HG03469 (cell line): ENCODE results near the gene SPACDR.
"Not testable (repeated sequence)": the region's sequence is repeated elsewhere in the genome, so short reads cannot be mapped to it uniquely, and the experiment has no call there.

Source experiments
- ATAC-seq: cut with Tn5 transposase; IDR thresholded peaks from one replicate; pipeline ENCODE4 v1.9.1; 2021; ENCODE audit warnings: mild to moderate bottlenecking, moderate library complexity, moderate number of reproducible peaks; ENCODE audit not compliant: unreplicated experiment

Gene SPACDR

GRCh38 chr7:100466653-100467605, 2.9 kb upstream of the SPACDR start:
- ATAC-seq: no peak

DNA sequence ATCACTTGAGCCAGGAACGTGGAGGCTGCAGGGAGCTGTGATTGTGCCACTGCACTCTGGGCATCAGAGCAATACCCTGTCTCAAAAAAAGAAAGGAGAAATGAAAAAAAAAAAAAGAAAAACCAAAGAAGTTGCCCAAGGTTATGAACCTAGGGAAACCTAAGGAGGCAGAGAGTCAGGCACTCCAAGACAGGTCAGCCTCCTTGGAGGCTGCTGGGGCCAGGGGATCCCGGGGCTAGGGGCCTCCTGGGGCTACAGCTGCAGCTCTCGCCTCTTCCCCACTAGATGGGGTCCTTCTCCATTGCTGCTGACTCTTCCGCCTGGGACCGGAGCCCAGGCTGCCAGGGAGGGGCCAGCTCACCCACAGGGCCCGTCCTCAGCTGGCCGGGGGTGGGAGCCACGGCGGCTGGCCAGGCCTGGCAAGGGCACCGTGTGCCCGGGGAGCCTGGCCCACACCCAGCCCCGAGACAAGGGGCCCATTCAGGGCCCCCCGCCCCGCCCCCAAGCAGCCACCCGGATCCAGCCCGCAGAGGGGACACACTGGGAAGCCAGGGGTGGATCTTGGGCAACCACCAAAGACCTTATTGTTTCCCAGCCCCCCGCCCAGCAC, 1.7 kb upstream of the SPACDR start:
- no peak for ATAC-seq

- no peak for ATAC-seq
Measured at GRCh38 chr7:100465299-100465698, 1.2 kb upstream of the SPACDR start.

GRCh38 chr7:100464791-100465190, 731 bp upstream of the SPACDR start:
- no peak for ATAC-seq

DNA sequence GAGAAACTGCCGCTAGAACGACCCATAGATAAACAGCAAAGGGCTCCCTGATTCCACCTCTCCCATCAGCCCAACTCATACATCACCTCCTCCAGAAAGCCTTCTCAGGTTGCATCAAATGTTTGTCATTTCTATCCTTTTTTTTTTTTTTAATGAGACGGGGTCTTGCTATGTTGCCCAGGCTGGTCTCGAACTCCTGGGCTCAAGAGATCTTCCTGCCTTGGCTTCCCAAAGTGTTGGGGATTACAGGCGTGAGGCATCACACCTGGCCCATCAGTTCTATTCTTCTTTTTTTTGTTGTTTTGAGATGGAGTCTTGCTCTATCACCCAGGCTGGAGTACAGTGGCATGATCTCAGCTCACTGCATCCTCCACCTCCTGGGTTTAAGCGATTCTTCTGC, 7.0 kb downstream of the SPACDR start:
- ATAC-seq: no peak

GRCh38 chr7:100456562-100456961, 7.5 kb downstream of the SPACDR start:
- no peak for ATAC-seq

DNA sequence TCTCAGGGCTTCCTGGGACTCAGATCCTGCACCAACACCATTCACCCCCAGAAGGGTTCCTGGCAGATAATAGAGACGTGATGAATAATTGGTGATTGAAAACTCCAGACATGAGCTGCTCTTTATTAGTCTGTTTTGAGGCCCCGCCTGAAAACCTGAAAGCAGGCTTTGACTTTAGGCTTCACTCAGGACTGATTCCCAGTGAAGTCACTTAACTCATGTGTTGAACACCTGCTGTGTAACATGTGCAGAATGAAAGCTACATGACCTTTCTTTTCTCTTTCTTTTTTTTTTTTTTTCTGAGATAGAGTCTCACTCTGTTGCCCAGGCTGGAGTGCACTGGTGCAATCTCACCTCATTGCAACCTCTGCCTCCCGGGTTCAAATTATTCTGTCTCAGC, 8.9 kb downstream of the SPACDR start:
- ATAC-seq: no peak

DNA sequence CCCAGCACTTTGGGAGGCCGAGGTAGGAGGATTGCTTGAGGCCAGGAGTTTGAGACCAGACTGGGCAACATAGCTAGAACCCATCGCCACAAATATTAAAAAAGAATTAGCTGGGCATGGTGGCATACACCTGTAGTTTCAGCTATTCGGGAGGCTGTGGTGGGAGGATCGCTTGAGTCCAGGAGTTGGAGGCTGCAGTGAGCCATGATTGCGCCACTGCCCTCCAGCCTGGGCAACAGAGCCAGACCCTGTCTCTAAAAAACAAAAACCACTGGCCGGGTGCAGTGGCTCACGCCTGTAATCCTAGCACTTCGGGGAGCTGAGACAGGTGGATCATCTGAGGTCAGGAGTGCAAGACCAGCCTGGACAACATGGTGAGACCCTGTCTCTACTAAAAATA, 10.2 kb downstream of the SPACDR start:
- not testable (repeated sequence) for ATAC-seq

- ATAC-seq: no peak
Measured at GRCh38 chr7:100452513-100452912, 11.5 kb downstream of the SPACDR start.

GRCh38 chr7:100449190-100449795, 14.8 kb downstream of the SPACDR start:
- ATAC-seq: no peak

GRCh38 chr7:100447363-100447762, 16.7 kb downstream of the SPACDR start:
- not testable (repeated sequence) for ATAC-seq

- no peak for ATAC-seq
Measured at GRCh38 chr7:100446040-100446439, 18.0 kb downstream of the SPACDR start.

DNA sequence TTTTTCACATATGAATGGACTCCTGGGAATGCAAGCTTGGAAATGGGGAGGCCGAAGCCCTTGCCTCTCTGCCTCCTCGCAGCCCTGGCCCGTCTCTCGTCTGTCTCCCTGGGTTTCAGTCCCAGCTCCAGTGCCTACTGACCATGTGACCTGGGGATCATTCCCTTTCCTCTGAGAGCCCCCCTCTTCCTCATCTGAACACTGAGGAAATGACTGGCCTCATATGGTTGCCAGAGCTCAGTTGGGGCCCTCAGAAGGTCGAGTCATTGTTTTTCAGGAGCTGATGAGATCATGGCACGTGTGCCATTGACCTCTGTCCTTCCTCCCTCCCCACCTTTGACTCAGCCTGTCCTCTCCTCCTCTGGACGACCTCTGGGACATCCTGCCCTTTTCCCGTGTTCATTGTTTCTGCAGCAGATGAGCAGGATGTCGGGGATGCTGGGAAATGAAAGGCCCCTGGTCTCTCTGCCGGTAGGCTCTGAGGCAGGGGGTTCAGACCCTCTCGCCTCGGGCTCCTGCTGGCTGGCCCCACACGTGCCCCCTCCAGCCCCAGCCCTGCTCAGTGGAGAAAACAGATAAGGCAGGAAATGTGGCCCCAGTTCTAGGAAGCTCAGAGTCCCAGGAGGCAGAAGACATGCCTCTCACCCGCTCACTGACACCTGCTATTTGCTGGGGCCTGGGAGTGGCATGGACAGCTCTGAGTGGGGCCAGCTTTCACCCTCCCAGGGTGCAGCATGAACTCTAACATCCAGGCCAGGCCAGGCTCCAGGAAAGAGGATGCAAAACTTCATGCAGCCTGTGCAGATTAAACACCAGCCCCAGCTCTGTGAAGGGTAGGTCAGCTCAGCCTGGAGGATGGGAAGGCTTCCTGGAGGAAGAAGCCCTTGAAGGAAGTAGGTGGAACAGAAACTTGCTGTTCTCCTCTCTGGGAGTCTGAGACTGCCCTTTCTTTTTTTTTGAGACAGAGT, 19.5 kb downstream of the SPACDR start:
- ATAC-seq: no peak

- ATAC-seq: no peak
Measured at GRCh38 chr7:100443096-100443840, 20.8 kb downstream of the SPACDR start.

DNA sequence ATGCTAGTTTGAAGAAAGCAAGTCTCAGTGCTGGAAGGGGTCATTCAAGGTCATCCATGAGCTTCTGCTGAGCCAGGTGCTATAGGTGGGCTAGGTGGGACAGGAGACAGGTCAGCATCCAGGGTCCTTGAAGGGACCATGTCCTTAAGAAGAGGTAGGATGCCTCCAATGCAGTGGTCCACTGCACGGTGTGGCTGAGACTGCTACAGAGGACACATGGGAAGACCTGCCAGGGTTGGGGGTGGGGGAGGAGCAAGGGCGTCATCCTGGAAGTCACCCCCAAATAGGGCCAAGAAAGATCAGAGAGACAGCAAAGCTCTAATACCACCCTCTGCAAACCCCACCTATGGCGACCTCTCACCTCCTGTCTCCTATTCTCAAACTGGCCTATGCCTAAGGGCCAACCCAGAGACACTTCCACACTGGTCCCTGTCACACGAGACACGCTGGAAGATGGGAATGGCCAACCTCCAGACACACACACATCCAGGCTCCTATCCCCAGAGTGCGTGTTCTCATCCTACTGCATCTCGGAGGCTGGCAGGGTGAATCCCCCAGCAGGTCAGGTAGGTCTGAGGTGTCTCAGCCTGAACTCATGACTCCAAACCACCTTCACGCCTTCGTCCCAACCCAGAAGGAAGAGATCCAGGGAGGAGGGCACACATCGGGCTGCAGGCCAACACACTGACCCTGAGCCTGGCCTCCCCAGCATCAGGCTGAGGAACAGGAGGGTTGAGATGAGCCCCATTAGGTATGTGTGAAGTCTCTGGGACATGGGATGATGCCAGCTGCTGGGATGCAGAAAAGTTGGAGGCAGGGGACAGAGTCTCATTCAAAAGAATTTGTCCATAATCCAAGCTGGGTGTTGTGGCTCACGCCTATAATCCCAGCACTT, 22.2 kb downstream of the SPACDR start:
- no peak for ATAC-seq

DNA sequence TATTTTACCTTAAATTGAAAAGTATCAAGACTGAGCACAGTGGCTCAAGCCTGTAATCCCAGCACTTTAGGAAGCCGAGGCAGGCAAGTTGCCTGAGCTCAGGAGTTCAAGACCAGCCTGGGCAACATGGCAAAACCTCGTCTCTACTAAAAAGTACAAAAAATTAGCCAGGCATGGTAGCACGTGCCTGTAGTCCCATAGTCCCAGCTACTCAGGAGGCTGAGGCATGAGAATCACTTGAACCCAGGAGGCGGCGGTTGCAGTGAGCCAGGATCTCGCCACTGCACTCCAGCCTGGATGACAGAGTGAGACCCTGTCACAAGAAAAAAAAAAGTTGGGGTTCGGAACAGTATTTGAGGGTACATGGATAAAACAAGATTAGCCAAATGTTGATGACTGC, 24.8 kb downstream of the SPACDR start:
- not testable (repeated sequence) for ATAC-seq

- ATAC-seq: not testable (repeated sequence)
Measured at GRCh38 chr7:100438731-100439130, 25.3 kb downstream of the SPACDR start.

GRCh38 chr7:100438172-100438571, 25.9 kb downstream of the SPACDR start:
- ATAC-seq: no peak
